Fibroblast of lung (primary cell): ENCODE data around the gene TNRC6A. TPM values are rescaled to one million over a fixed set of nuclear protein-coding genes. Genes with fewer than 3 reads are reported as not detected.
A peak's percentile ranks its signal among the peaks of the same experiment; 100 is the strongest.

Source experiments
- DNase-seq, 2 donors: peaks; one replicate each; pipeline versions ENCODE4 v3.0.0 to v3.0.0-alpha.2; 2010; ENCODE audit warnings: low read depth in 2 of 2
- H2AFZ ChIP-seq: 2 replicates; pipeline ENCODE4 v1.5.1; 2012; ENCODE audit warnings: low read length, control low read depth, inconsistent platforms
- H3K27ac ChIP-seq: 2 replicates; pipeline ENCODE4 v1.5.1; 2011; ENCODE audit warnings: low read length, control low read depth; ENCODE audit not compliant: insufficient read depth
- H3K27me3 ChIP-seq: 2 replicates; pipeline ENCODE4 v1.5.1; 2011; ENCODE audit warnings: mild to moderate bottlenecking, low read length; ENCODE audit not compliant: control insufficient read depth, insufficient read depth
- H3K36me3 ChIP-seq: 2 replicates; pipeline ENCODE4 v1.5.1; 2011; ENCODE audit warnings: low read length; ENCODE audit not compliant: control insufficient read depth, insufficient read depth
- H3K4me1 ChIP-seq: 2 replicates; pipeline ENCODE4 v1.5.1; 2011; ENCODE audit warnings: low read length; ENCODE audit not compliant: control insufficient read depth, insufficient read depth; ENCODE audit errors: extremely low read depth
- H3K4me2 ChIP-seq: 2 replicates; pipeline ENCODE4 v1.5.1; 2011; ENCODE audit warnings: low read length, control low read depth; ENCODE audit not compliant: insufficient read depth; ENCODE audit errors: extremely low read depth
- H3K4me3 ChIP-seq, 4 experiments: fragments of 200-600 bp in 1 of 4; sonication (generic) in 1 of 4; replicated peaks in 1 of 4; 2 replicates each; pipeline ENCODE4 v1.5.1; 2011 to 2016; ENCODE audit warnings: low read length in 4 of 4, low read depth in 3 of 4, mild to moderate bottlenecking in 3 of 4, control low read depth in 2 of 4, inconsistent platforms in 1 of 4, mixed read lengths in 1 of 4; ENCODE audit not compliant: insufficient read depth in 1 of 4; ENCODE audit errors: control extremely low read depth in 1 of 4
- H3K79me2 ChIP-seq: 2 replicates; pipeline ENCODE4 v1.5.1; 2012; ENCODE audit warnings: mild to moderate bottlenecking, low read length, inconsistent platforms; ENCODE audit not compliant: control insufficient read depth, insufficient read depth
- H3K9ac ChIP-seq: 2 replicates; pipeline ENCODE4 v1.5.1; 2011; ENCODE audit warnings: mild to moderate bottlenecking, low read length, control low read depth; ENCODE audit not compliant: insufficient read depth
- H3K9me3 ChIP-seq: 2 replicates; pipeline ENCODE4 v1.5.1; 2012; ENCODE audit warnings: low read depth, low read length; ENCODE audit not compliant: control insufficient read depth, insufficient read depth
- H4K20me1 ChIP-seq: 2 replicates; pipeline ENCODE4 v1.5.1; 2011; ENCODE audit warnings: low read length; ENCODE audit not compliant: control insufficient read depth, insufficient read depth; ENCODE audit errors: extremely low read depth
- CTCF ChIP-seq, 2 donors: IDR thresholded peaks in 1 of 2; conservative IDR thresholded peaks in 1 of 2; 1 replicate in 1 of 2; 2 replicates in 1 of 2; pipeline ENCODE4 v1.5.1; 2011 to 2012; ENCODE audit warnings: low read length in 2 of 2, control low read depth in 1 of 2, inconsistent platforms in 1 of 2, low read depth in 1 of 2, mild to moderate bottlenecking in 1 of 2
- EZH2 ChIP-seq: IDR thresholded peaks from 2 replicates; pipeline ENCODE4 v1.5.1; 2012; ENCODE audit warnings: low read length, control low read depth, mild to moderate bottlenecking; ENCODE audit errors: missing control alignments
- polyA plus RNA-seq, 2 donors: library from polyadenylated mRNA; depleted of rRNA in 1 of 2; stranded (reverse) in 1 of 2; unstranded in 1 of 2; fragments of >200 nt; gene quantifications; 2 replicates each; pipeline ENCODE4 v1.2.1, GENCODE V29; 2011 to 2012; ENCODE audit warnings: missing spikeins in 1 of 2
- total RNA-seq: library from RNA; depleted of rRNA; stranded (reverse); fragments of >200 nt; gene quantifications from 2 replicates; pipeline ENCODE4 v1.2.1, GENCODE V29; 2014

TNRC6A gene
- total and polyA plus RNA-seq, 2 donors (not counting 1 experiment from before 2014, with no cell fraction given): 49.4 to 51.5 TPM

- Histone ChIP-seq H3K4me3 (no peak overlapping the region), H4K20me1 (no peaks in the 10 kb centered on the region), H3K36me3 (no peaks in the 10 kb centered on the region), H3K27me3 (no peaks in the 10 kb centered on the region), H2AFZ (no peak overlapping the region), H3K9me3 (no peaks in the 10 kb centered on the region), H3K9ac (no peak overlapping the region), H3K27ac (no peak overlapping the region), H3K4me2 (no peak overlapping the region), H3K4me1 (peaks cover 8% of the 10 kb centered on the region), H3K79me2 (no peaks in the 10 kb centered on the region)
- TF ChIP-seq EZH2: no peak
- TF ChIP-seq CTCF (conservative IDR thresholded peaks at IDR 0.05 in 1 of 2, IDR thresholded peaks at IDR 0.05 in 1 of 2; ENCODE audit: low read depth in 1 of 2, low read length in 2 of 2): no peak
- no peak for DNase-seq
Observed at GRCh38 chr16:24836836-24837235, 107.4 kb downstream of the TNRC6A start.

- no peak for DNase-seq
- no peak overlapping the region for H3K9ac ChIP-seq
- H3K4me3 ChIP-seq: no peak overlapping the region
- no peaks in the 10 kb centered on the region for H3K27me3 ChIP-seq
- no peaks in the 10 kb centered on the region for H3K9me3 ChIP-seq
- H4K20me1 ChIP-seq: no peaks in the 10 kb centered on the region
- TF ChIP-seq EZH2 (no peak), CTCF (conservative IDR thresholded peaks at IDR 0.05 in 1 of 2, IDR thresholded peaks at IDR 0.05 in 1 of 2; ENCODE audit: low read depth in 1 of 2, low read length in 2 of 2) (no peak)
- H3K79me2 ChIP-seq: no peaks in the 10 kb centered on the region
- peaks cover 8% of the 10 kb centered on the region for H3K4me1 ChIP-seq
- no peak overlapping the region for H2AFZ ChIP-seq
- no peak overlapping the region for H3K4me2 ChIP-seq
- H3K36me3 ChIP-seq: no peaks in the 10 kb centered on the region
- no peak overlapping the region for H3K27ac ChIP-seq
Observed at GRCh38 chr16:24837969-24838368, 108.5 kb downstream of the TNRC6A start.

GRCh38 chr16:24838554-24839266 lies 109.3 kb downstream of the TNRC6A start:
- H3K4me2 ChIP-seq: peak overlapping the region; percentile 56
- H3K79me2 ChIP-seq: no peaks in the 10 kb centered on the region
- no peaks in the 10 kb centered on the region for H3K27me3 ChIP-seq
- no peaks in the 10 kb centered on the region for H4K20me1 ChIP-seq
- H2AFZ ChIP-seq: peak overlapping the region; percentile 86
- H3K27ac ChIP-seq: no peak overlapping the region
- no peak for TF ChIP-seq EZH2
- TF ChIP-seq CTCF (conservative IDR thresholded peaks at IDR 0.05 in 1 of 2, IDR thresholded peaks at IDR 0.05 in 1 of 2; ENCODE audit: low read depth in 1 of 2, low read length in 2 of 2): no peak
- H3K9me3 ChIP-seq: no peaks in the 10 kb centered on the region
- peak; percentile 63 to 73 for DNase-seq
- no peaks in the 10 kb centered on the region for H3K36me3 ChIP-seq
- H3K4me1 ChIP-seq: peaks cover 8% of the 10 kb centered on the region
- peak overlapping the region in 1 of 4 experiments; percentile 22 for H3K4me3 ChIP-seq
- H3K9ac ChIP-seq: no peak overlapping the region
